HepG2 (cell line): ENCODE results near the gene CDC42BPG. TPM values are rescaled to one million over a fixed set of nuclear protein-coding genes. Genes with fewer than 3 reads are reported as not detected.

ENCODE experiments used
- BRCA1 ChIP-seq: sonication (generic); formaldehyde crosslinking; IDR thresholded peaks from 2 replicates; pipeline ENCODE4 v1.4.0; 2020; ENCODE audit warnings: missing genetic modification reagents
- CREBL2 ChIP-seq: sonication (generic); formaldehyde crosslinking; IDR thresholded peaks from 2 replicates; pipeline ENCODE4 v1.8.1; 2023; ENCODE audit warnings: missing genetic modification reagents, mild to moderate bottlenecking, borderline replicate concordance
- ETS1 ChIP-seq: sonication (generic); formaldehyde crosslinking; IDR thresholded peaks from 2 replicates; pipeline ENCODE4 v1.4.0; 2020; ENCODE audit warnings: missing genetic modification reagents
- GATAD2A ChIP-seq: IDR thresholded peaks from 2 replicates; pipeline ENCODE4 v1.6.1; 2016
- GMEB2 ChIP-seq: IDR thresholded peaks from 2 replicates; pipeline ENCODE4 v1.6.1; 2016; ENCODE audit warnings: missing biosample characterization, missing genetic modification reagents, low read depth
- JARID2 ChIP-seq: sonication (generic); formaldehyde crosslinking; IDR thresholded peaks from 2 replicates; pipeline ENCODE4 v1.8.1; 2023; ENCODE audit warnings: missing genetic modification reagents, inconsistent platforms; ENCODE audit not compliant: insufficient replicate concordance
- KDM1A ChIP-seq: IDR thresholded peaks from 2 replicates; pipeline ENCODE4 v1.6.1; 2016; ENCODE audit warnings: missing compliant biosample characterization
- KDM5A ChIP-seq: fragments of 200-600 bp; sonication (generic); IDR thresholded peaks from 2 replicates; pipeline ENCODE4 v1.7.0; 2018; ENCODE audit warnings: antibody characterized with exemption, mild to moderate bottlenecking, low read length, borderline replicate concordance
- KMT2B ChIP-seq: IDR thresholded peaks from 2 replicates; pipeline ENCODE4 v1.6.1; 2016; ENCODE audit warnings: missing genetic modification reagents, missing compliant biosample characterization
- PAXIP1 ChIP-seq: sonication (generic); formaldehyde crosslinking; conservative IDR thresholded peaks from 2 replicates; pipeline ENCODE4 v1.4.0; 2020; ENCODE audit warnings: mild to moderate bottlenecking, missing genetic modification reagents, moderate library complexity
- STAT5B ChIP-seq: sonication (generic); formaldehyde crosslinking; IDR thresholded peaks from 2 replicates; pipeline ENCODE4 v1.4.0; 2020; ENCODE audit warnings: missing genetic modification reagents
- ZBTB14 ChIP-seq: sonication (generic); formaldehyde crosslinking; IDR thresholded peaks from 2 replicates; pipeline ENCODE4 v1.4.0; 2020; ENCODE audit warnings: missing genetic modification reagents
- ZBTB43 ChIP-seq: sonication (generic); formaldehyde crosslinking; conservative IDR thresholded peaks from 2 replicates; pipeline ENCODE4 v1.4.0; 2020; ENCODE audit warnings: missing genetic modification reagents
- ZMYM2 ChIP-seq: sonication (generic); formaldehyde crosslinking; IDR thresholded peaks from 2 replicates; pipeline ENCODE4 v1.8.0; 2022; ENCODE audit warnings: mild to moderate bottlenecking, missing genetic modification reagents
- ZNF234 ChIP-seq: sonication (generic); formaldehyde crosslinking; conservative IDR thresholded peaks from 2 replicates; pipeline ENCODE4 v1.5.1; 2020; ENCODE audit warnings: mild to moderate bottlenecking, missing genetic modification reagents
- ZNF292 ChIP-seq: sonication (generic); formaldehyde crosslinking; IDR thresholded peaks from 2 replicates; pipeline ENCODE4 v1.8.1; 2022; ENCODE audit warnings: mild to moderate bottlenecking, low read depth, missing genetic modification reagents, borderline replicate concordance
- ZNF530 ChIP-seq: sonication (generic); formaldehyde crosslinking; IDR thresholded peaks from 2 replicates; pipeline ENCODE4 v1.5.0; 2020; ENCODE audit warnings: low read depth, mild to moderate bottlenecking, missing genetic modification reagents
- ZNF674 ChIP-seq: sonication (generic); formaldehyde crosslinking; IDR thresholded peaks from 2 replicates; pipeline ENCODE4 v1.5.0; 2020; ENCODE audit warnings: low read depth, mild to moderate bottlenecking, missing genetic modification reagents
- polyA plus RNA-seq, 8 experiments: library from polyadenylated mRNA; depleted of rRNA in 3 of 8; stranded (reverse) in 7 of 8; unstranded in 1 of 8; fragments of >200 nt; fragmentation: Illumina TruSeq in 4 of 8; extraction: Trizol in 4 of 8; gene quantifications; 2 replicates each; pipeline versions ENCODE4 v1.2.1 to v1.2.3, GENCODE V29; 2011 to 2016; ENCODE audit warnings: low read depth in 4 of 8, missing spikeins in 1 of 8, mixed read lengths in 1 of 8; ENCODE audit not compliant: insufficient read depth in 1 of 8
- total RNA-seq, 5 experiments: library from RNA; depleted of rRNA; stranded (reverse); fragments of >200 nt; fragmentation: Illumina TruSeq; extraction: Trizol; gene quantifications; 2 replicates each; pipeline ENCODE4 v1.2.3, GENCODE V29; 2016; ENCODE audit warnings: low read depth in 1 of 5

The CDC42BPG gene
- total and polyA plus RNA-seq, 2 of the 13 experiments (the other 11 are each of a cell fraction or from before 2014, with no cell fraction given): 0.55 to 1.4 TPM

GRCh38 chr11:64885367-64886286, 41.2 kb upstream of the CDC42BPG start (continued):
- TF ChIP-seq PAXIP1 (CRISPR knock-in tag) (peak; percentile 66), CREBL2 (no peak), ZNF234 (no peak), GATAD2A (CRISPR knock-in tag) (peak; percentile 65), GMEB2 (CRISPR knock-in tag) (no peak), STAT5B (CRISPR knock-in tag) (no peak), KDM5A (no peak), ZNF530 (CRISPR knock-in tag) (no peak), JARID2 (CRISPR knock-in tag) (no peak), ZNF292 (CRISPR knock-in tag) (no peak), BRCA1 (CRISPR knock-in tag) (no peak), KMT2B (CRISPR knock-in tag) (no peak; the same call in 1 of the 2 replicates), ZNF674 (CRISPR knock-in tag) (no peak), ZBTB43 (no peak), ZBTB14 (CRISPR knock-in tag) (no peak), ETS1 (CRISPR knock-in tag) (no peak), KDM1A (CRISPR knock-in tag) (no peak), ZMYM2 (CRISPR knock-in tag) (no peak)
